Measurements from ENCODE around the gene CCDC88B.
"Not testable (repeated sequence)": the region's sequence is repeated elsewhere in the genome, so short reads cannot be mapped to it uniquely, and the experiment has no call there.

CCDC88B gene

GRCh38 chr11:64305691-64306562 is 34.1 kb upstream of the CCDC88B start:
- ATAC-seq, result peak; percentile 15
- peak; percentile 77 for DNase-seq

- no peak for ATAC-seq
- DNase-seq, result no peak
These were observed 33.5 kb upstream of the CCDC88B start for GRCh38 chr11:64306563-64306875.

GRCh38 chr11:64306876-64307622 is 33.0 kb upstream of the CCDC88B start:
- no peak for ATAC-seq
- no peak for DNase-seq

DNA sequence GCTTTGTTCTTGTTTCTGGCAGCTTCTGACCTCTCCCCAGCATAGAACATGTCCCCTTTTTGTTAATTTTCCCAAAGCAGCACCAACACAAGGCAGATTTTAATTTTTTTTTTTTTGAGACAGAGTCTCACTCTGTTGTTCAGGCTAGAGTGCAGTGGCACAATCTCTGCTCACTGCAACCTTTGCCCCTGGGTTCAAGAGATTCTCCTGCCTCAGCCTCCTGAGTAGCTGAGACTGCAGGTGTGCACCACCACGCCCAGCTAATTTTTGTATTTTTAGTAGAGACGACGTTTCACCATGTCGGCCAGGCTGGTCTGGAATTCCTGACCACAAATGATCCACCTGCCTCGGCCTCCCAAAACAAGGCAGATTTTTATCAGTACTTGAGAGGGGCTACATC is 32.2 kb upstream of the CCDC88B start:
- ATAC-seq, DNase-seq: not testable (repeated sequence)

DNA sequence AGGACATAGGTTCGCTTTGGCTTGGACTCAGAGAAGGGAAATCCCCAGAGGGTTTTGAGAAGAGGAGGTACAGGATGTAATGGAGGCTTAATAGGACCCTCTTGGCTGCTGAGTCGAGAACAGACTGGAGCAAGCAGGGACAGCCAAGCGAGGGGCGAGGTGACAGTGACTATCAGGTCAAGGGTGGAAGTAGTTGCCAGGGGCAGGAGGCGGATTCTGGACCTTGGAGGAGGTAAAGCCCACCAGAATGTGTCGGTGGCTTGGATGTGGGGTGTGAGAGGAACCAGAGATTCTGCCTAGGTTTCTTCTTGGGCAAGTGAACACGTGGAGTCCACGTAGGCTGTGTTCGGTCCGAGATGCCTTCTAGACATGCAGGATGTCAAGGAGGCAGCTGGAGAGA is 27.1 kb upstream of the CCDC88B start:
- DNase-seq, result no peak
- ATAC-seq, result no peak

- ATAC-seq, result no peak
- no peak for DNase-seq
These were observed 26.4 kb upstream of the CCDC88B start for GRCh38 chr11:64313491-64314145.

DNA sequence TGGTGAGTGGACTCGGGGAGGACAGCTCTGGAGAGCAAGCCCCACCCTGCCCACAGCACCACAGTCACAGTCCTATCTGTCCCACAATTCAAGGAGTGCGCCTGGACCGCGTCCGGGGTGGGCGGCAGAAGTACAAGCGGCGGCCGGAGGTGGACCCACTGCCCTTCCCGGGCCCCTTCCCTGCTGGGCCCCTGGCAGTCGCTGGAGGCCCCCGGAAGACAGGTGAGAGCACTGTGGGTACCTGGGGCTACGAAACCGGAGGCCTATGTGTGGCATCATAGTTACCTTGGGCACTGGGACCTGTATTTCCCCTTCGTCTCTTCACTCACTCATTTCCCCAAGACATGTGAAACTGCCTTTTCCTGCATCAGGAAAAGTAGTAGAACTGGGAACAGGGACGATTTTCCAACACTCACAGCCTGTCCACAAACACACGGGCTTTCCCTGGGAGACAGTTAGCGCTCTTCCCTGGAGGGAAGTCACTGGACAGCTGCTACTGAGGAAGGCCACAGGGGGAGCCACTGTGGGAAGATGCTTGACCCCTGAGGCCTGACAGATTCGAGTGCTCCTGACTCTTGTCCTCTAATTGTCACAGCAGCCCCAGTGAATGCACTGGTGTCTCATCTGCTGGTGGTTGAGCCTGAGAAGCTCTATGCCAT is 25.7 kb upstream of the CCDC88B start:
- ATAC-seq (no peak), DNase-seq (no peak)

- no peak for DNase-seq
- ATAC-seq, result no peak
These were observed 25.0 kb upstream of the CCDC88B start for GRCh38 chr11:64314805-64315561.

DNA sequence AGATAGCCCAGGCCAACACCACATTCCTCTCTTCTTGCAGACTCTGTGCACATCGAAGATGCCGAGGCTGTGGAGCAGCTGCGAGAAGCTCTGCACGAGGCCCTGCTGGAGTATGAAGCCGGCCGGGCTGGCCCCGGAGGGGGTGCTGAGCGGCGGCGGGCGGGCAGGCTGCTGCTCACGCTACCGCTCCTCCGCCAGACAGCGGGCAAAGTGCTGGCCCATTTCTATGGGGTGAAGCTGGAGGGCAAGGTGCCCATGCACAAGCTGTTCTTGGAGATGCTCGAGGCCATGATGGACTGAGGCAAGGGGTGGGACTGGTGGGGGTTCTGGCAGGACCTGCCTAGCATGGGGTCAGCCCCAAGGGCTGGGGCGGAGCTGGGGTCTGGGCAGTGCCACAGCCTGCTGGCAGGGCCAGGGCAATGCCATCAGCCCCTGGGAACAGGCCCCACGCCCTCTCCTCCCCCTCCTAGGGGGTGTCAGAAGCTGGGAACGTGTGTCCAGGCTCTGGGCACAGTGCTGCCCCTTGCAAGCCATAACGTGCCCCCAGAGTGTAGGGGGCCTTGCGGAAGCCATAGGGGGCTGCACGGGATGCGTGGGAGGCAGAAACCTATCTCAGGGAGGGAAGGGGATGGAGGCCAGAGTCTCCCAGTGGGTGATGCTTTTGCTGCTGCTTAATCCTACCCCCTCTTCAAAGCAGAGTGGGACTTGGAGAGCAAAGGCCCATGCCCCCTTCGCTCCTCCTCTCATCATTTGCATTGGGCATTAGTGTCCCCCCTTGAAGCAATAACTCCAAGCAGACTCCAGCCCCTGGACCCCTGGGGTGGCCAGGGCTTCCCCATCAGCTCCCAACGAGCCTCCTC is 24.1 kb upstream of the CCDC88B start:
- not testable (repeated sequence) for DNase-seq, ATAC-seq

DNA sequence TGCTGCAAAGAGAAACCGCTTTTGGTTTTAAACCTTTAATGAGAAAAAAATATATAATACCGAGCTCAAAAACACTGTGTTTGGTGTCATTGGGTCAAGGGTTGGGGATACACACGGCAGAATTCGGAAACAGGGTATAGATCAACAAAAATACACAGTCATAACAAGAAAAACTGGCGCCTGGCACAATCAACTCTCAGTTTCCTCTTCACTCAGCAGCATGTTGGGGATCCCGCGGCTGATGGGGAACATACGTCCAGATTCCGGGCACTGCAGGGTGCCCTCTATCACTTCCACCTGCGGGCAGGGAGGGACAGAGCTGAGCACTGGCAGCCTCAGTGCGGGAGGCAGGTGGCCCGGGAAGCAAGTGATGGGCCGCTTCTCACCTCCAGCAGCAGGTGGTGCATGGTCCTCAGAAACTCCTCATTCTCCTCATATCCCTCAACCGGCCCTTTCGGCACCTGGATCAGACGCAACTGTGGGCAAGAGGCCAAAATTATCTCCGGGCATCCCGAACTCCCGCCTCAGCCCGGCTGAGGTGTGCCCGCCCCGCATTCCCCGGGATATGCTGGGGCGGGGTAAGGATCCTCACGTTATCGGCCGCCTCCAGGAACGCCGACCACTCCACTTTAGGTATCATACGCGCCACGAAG is 23.2 kb upstream of the CCDC88B start:
- peak; percentile 39 for DNase-seq
- no peak for ATAC-seq

- peak; percentile 76 for ATAC-seq
- peak; percentile 95 for DNase-seq
These were observed 22.6 kb upstream of the CCDC88B start, which contains the start of gene TRMT112 for GRCh38 chr11:64317325-64317960. TRMT112 (minus strand) TSS chr11:64317559; CDS start chr11:64317526, 33 bp downstream.

DNA sequence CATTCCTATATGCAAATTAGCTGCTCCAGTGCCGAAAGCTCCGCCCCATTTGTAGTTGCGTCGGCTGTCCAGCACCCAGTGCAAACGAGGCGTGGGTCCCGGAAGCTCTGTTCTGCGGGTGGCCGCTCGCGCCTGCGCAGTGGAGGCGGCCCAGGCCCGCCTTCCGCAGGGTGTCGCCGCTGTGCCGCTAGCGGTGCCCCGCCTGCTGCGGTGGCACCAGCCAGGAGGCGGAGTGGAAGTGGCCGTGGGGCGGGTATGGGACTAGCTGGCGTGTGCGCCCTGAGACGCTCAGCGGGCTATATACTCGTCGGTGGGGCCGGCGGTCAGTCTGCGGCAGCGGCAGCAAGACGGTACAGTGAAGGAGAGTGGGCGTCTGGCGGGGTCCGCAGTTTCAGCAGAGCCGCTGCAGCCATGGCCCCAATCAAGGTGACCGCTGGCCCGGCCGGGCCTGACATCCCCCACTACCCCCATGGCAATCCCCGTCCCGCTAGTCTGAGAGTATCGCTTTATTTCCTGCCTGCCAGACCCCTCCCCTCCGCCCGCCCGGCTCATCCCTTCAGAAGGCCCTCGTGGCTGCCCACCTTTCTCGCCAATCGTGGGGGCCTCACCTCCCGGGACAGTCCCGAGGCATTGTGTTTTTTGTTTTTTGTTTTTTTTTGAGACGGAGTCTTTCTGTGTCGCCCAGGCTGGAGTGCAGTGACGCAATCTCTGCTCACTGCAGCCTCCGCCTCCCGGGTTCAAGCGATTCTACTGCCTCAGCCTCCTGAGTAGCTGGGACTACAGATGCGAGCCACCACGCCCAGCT is 21.8 kb upstream of the CCDC88B start, which contains the start of gene PRDX5:
Gene PRDX5, plus strand, starts transcription at position 161 of the 805 bp plus-strand sequence. Its CDS starts 95 bp downstream, at position 256.
- ATAC-seq, result peak; percentile 80
- peak; percentile 96 for DNase-seq

DNA sequence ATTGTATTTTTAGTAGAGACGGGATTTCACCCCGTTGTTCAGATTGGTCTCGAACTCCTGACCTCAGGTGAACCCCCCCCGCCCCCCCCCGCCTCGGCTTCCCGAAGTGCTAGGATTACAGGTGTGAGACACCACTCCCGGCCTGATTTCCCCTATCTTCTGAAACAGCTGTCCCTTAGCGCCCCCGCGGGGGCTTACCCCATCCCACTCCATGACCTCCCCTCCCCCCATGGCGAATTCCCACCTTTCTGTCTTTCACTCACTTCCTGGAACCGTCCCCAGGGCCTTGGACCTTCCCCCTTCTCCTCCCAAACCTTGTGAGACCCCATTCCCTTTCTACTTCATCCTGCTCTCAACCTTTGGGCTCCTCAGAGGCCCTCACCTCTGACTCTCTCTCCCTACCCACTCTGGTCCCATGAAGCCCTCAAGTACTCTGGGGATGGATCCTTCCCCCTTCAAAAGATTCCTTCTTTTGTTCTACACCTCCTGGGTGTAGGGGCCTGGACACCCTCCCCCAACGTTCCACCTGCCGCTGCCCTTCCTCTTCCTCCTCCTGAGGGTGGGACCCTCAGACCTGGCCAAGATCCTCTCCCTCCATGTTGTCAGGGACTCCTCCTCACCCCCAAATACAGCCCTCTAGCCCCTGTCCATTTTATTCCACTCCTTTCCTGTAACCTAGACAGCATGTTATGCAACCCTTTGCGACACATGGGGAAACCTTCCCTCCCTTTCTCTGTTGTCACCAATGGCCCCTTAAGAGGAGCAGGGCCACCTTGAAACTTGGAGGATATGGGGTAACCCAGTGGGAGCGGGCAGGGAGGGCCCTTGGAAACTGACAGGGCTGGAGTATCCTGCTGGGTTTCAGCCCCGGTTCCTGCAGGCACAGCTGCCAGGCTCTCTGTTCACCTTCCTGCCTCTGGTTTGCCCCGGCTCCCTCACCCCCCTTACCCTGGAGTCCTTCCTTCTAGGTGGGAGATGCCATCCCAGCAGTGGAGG is 20.9 kb upstream of the CCDC88B start:
- ATAC-seq (no peak), DNase-seq (no peak)

- ATAC-seq (no peak), DNase-seq (no peak)
These were observed 19.4 kb upstream of the CCDC88B start for GRCh38 chr11:64320556-64320955.

DNA sequence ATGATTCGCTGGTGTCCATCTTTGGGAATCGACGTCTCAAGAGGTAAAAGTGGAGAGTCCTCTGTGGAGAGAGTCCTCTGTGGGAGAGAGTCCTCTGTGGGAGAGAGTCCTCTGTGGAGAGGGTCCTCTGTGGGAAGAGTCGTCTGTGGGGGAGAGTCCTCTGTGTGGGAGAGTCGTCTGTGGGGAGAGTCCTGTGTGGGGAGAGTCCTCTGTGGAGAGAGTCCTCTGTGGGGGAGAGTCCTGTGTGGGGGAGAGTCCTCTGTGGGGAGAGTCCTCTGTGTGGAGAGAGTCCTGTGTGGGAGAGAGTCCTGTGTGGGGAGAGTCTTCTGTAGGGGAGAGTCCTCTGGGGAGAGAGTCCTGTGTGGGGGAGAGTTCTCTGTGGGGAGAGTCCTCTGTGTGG is 19.0 kb upstream of the CCDC88B start:
- DNase-seq (no peak), ATAC-seq (no peak)

GRCh38 chr11:64321533-64321932 is 18.5 kb upstream of the CCDC88B start:
- DNase-seq (no peak), ATAC-seq (no peak)

DNA sequence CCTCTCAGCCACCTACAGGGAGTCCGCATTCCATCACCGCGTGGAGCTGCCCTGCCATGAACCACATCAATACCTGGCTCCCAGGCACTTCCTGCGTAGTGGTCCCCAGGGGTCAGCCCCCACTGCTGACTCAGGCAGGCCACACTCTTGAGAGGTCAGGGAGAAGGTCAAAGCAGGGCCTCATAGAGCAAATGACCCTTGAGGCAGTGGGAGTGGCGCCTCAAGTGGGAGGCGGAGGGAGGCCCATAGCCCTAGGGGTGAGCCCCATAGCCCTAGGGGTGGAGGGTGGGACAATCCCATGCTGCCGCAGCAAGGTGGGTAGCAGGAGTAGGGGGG is 17.1 kb upstream of the CCDC88B start:
- DNase-seq (no peak), ATAC-seq (no peak)
